Bronchial epithelial cell (primary cell): ENCODE results near the gene MNDA. TPM values are rescaled to one million over a fixed set of nuclear protein-coding genes. Genes with fewer than 3 reads are reported as not detected.
A peak's percentile ranks its signal among the peaks of the same experiment; 100 is the strongest.

ENCODE experiments used
- DNase-seq: peaks from one replicate; pipeline ENCODE4 v3.0.0-alpha.2; 2010; ENCODE audit warnings: low read depth
- FAIRE-seq: peaks from 2 replicates; lab custom pipeline; 2011; peaks lifted over from hg19 to GRCh38; lab: Jason Lieb, UNC
- H3K27me3 ChIP-seq: 2 replicates; pipeline ENCODE4 v1.5.1; 2011; ENCODE audit warnings: low read length; ENCODE audit not compliant: control insufficient read depth, insufficient read depth
- H3K36me3 ChIP-seq: 2 replicates; pipeline ENCODE4 v1.5.1; 2011; ENCODE audit warnings: low read length; ENCODE audit not compliant: control insufficient read depth, insufficient read depth
- H3K4me3 ChIP-seq: 2 replicates; pipeline ENCODE4 v1.5.1; 2011; ENCODE audit warnings: mild to moderate bottlenecking, low read depth, low read length, control low read depth
- CTCF ChIP-seq: IDR thresholded peaks from 2 replicates; pipeline ENCODE4 v1.5.1; 2011; ENCODE audit warnings: mild to moderate bottlenecking, moderate library complexity, low read length, control low read depth, inconsistent platforms; ENCODE audit not compliant: insufficient read depth, severe bottlenecking
- total RNA-seq: library from RNA; depleted of rRNA; stranded (reverse); fragments of >200 nt; gene quantifications from 2 replicates; pipeline ENCODE4 v1.2.1, GENCODE V29; 2014

The MNDA gene
- total RNA-seq, 1 donor from 2014 or later, result not detected

GRCh38 chr1:158801396-158801795 is 29.8 kb upstream of the MNDA start:
- Histone ChIP-seq H3K4me3 (no peak overlapping the region), H3K36me3 (no peaks in the 10 kb centered on the region), H3K27me3 (no peaks in the 10 kb centered on the region)
- no peak for TF ChIP-seq CTCF
- no peak for DNase-seq
- no peak for FAIRE-seq

GRCh38 chr1:158803678-158804077 is 27.5 kb upstream of the MNDA start:
- Histone ChIP-seq H3K4me3 (no peak overlapping the region), H3K36me3 (no peaks in the 10 kb centered on the region), H3K27me3 (no peaks in the 10 kb centered on the region)
- FAIRE-seq, result peak; percentile 23
- TF ChIP-seq CTCF, result no peak
- DNase-seq, result no peak

DNA sequence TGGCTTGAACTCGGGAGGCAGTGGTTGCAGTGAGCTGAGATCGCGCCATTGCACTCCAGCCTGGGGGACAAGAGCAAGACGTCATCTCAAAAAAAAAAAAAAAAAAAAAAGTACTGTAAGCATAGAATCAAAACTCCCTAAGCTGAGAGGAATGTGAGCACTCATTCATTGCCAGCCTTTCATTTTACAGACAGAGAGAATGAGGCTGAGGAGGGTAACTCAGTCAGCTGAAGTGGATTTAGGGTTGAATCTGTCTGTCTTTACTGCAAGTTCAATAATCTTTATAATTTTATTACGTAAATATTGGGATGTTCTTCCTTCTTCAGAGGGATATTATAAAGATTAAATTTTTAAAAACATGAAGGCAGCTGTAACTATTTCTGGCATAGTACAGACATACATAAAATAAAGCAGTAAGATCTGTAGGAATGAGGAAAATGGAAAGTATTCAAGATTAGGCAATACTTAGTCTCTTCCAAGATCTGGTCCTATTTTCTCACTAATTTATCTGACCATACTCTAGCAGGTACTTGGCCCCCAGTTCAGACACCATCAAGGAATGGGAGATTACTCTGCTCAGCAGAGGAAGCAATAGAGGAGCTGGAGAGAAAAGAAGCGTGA is 24.1 kb upstream of the MNDA start:
- no peak for TF ChIP-seq CTCF
- H3K27me3 ChIP-seq, result no peaks in the 10 kb centered on the region
- DNase-seq (no peak), FAIRE-seq (no peak)
- H3K4me3 ChIP-seq, result no peak overlapping the region
- no peaks in the 10 kb centered on the region for H3K36me3 ChIP-seq

DNA sequence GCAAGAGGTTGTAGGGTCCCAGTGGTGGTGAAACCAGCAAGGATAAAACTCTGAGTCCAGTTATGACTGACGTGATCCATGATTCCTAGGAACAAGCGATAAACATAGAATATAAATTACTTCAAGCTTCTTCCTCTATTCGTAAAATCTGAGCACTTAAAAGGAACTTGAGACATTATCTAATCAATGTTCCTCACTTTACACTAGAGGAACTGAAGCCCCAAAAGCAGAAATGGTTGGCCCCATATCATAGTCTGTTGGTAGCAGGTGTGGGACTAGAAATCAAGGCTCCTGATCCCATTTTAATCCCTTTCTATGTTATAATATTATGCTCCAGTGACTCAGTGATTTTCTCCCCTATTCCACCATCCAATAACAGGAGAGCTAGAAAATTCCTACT is 21.9 kb upstream of the MNDA start:
- no peak for TF ChIP-seq CTCF
- no peak overlapping the region for H3K4me3 ChIP-seq
- no peaks in the 10 kb centered on the region for H3K27me3 ChIP-seq
- DNase-seq (no peak), FAIRE-seq (no peak)
- no peaks in the 10 kb centered on the region for H3K36me3 ChIP-seq

- Histone ChIP-seq H3K27me3 (no peaks in the 10 kb centered on the region), H3K4me3 (no peak overlapping the region), H3K36me3 (no peaks in the 10 kb centered on the region)
- no peak for TF ChIP-seq CTCF
- FAIRE-seq (no peak), DNase-seq (no peak)
Observed at GRCh38 chr1:158809862-158810261, 21.3 kb upstream of the MNDA start.

DNA sequence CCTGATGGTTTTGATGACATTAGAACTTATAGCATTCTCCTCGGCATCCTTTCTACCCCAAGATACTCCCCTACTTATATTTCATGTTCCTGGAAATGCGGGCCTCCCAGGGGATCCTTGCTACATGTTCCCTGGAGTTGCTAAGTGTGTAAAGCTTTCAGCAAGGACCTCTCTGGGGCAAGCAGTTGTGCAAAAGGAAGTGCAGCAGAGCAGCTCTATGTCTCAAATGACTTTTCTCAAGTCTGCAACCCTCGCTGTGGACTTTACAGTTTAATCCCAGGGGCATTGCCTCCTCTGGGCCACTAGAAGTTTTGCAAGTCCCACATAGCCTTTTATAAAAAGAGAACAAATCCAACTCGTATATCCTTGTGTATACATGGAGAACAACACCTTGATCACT is 20.8 kb upstream of the MNDA start:
- FAIRE-seq, result no peak
- no peak overlapping the region for H3K4me3 ChIP-seq
- H3K36me3 ChIP-seq, result no peaks in the 10 kb centered on the region
- no peaks in the 10 kb centered on the region for H3K27me3 ChIP-seq
- no peak for TF ChIP-seq CTCF
- DNase-seq, result no peak
